HUES48 (cell line): Measurements from ENCODE around the gene WTAP.
"Not testable (repeated sequence)": the region's sequence is repeated elsewhere in the genome, so short reads cannot be mapped to it uniquely, and the experiment has no call there.

Experiments used
- H3K27ac ChIP-seq: one replicate; pipeline ENCODE4 v1.7.0; 2013; ENCODE audit warnings: low read depth, low read length, inconsistent platforms
- H3K27me3 ChIP-seq: 2 replicates; pipeline ENCODE4 v1.6.1; 2013; ENCODE audit warnings: mild to moderate bottlenecking, low read length; ENCODE audit not compliant: control insufficient read depth, insufficient read depth
- H3K36me3 ChIP-seq: 2 replicates; pipeline ENCODE4 v1.6.1; 2013; ENCODE audit warnings: low read length; ENCODE audit not compliant: control insufficient read depth, insufficient read depth
- H3K4me1 ChIP-seq: 2 replicates; pipeline ENCODE4 v1.6.1; 2013; ENCODE audit warnings: mild to moderate bottlenecking, low read length; ENCODE audit not compliant: control insufficient read depth, insufficient read depth
- H3K4me3 ChIP-seq: 2 replicates; pipeline ENCODE4 v1.5.1; 2013; ENCODE audit warnings: mild to moderate bottlenecking, low read depth, low read length
- H3K9ac ChIP-seq: 2 replicates; pipeline ENCODE4 v1.6.1; 2013; ENCODE audit warnings: mild to moderate bottlenecking, low read depth, low read length, moderate library complexity
- H3K9me3 ChIP-seq: 2 replicates; pipeline ENCODE4 v1.6.1; 2013; ENCODE audit warnings: low read length; ENCODE audit not compliant: control insufficient read depth, insufficient read depth

The WTAP gene

DNA sequence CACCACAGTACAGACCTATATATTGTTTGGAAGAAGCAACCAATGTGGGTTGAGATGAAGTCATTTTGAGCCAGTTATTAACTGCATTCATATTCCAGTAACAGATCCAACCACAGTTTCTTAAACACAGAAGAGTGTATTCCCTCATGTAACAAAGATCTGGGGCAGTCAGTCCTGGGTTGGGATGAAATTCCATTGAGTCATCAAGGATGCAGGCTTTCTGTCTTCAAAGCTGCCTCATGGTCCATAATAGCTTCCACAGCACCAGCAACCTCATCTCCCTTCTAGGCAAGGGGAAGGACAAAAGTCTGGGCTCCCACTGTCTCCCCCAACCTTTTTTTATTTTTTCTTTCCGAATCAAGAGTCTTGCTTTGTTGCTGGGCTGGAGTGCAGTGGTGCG is 31.3 kb upstream of the WTAP start:
- H3K9ac ChIP-seq, result no peak overlapping the region
- no peaks in the 10 kb centered on the region for H3K9me3 ChIP-seq
- H3K4me3 ChIP-seq, result no peak overlapping the region
- no peak overlapping the region for H3K27ac ChIP-seq
- peaks cover 18% of the 10 kb centered on the region for H3K4me1 ChIP-seq
- no peaks in the 10 kb centered on the region for H3K36me3 ChIP-seq
- no peaks in the 10 kb centered on the region for H3K27me3 ChIP-seq

GRCh38 chr6:159700970-159701369 is 26.3 kb upstream of the WTAP start:
- no peaks in the 10 kb centered on the region for H3K4me1 ChIP-seq
- H3K27ac ChIP-seq, result no peak overlapping the region
- no peak overlapping the region for H3K9ac ChIP-seq
- H3K27me3 ChIP-seq, result no peaks in the 10 kb centered on the region
- H3K9me3 ChIP-seq, result no peaks in the 10 kb centered on the region
- no peaks in the 10 kb centered on the region for H3K36me3 ChIP-seq
- H3K4me3 ChIP-seq, result no peak overlapping the region

GRCh38 chr6:159701413-159701999 is 25.8 kb upstream of the WTAP start:
- no peaks in the 10 kb centered on the region for H3K27me3 ChIP-seq
- no peaks in the 10 kb centered on the region for H3K36me3 ChIP-seq
- no peaks in the 10 kb centered on the region for H3K4me1 ChIP-seq
- no peak overlapping the region for H3K27ac ChIP-seq
- no peak overlapping the region for H3K9ac ChIP-seq
- H3K9me3 ChIP-seq, result no peaks in the 10 kb centered on the region
- no peak overlapping the region for H3K4me3 ChIP-seq

- H3K9me3 ChIP-seq, H3K27me3 ChIP-seq, H3K4me3 ChIP-seq, H3K27ac ChIP-seq, H3K4me1 ChIP-seq, H3K9ac ChIP-seq, H3K36me3 ChIP-seq: not testable (repeated sequence)
Observed at GRCh38 chr6:159710603-159711002, 16.7 kb upstream of the WTAP start.

- H3K36me3 ChIP-seq, H3K9ac ChIP-seq, H3K4me1 ChIP-seq, H3K4me3 ChIP-seq, H3K27ac ChIP-seq, H3K27me3 ChIP-seq, H3K9me3 ChIP-seq: not testable (repeated sequence)
Observed at GRCh38 chr6:159712389-159712788, 14.9 kb upstream of the WTAP start.

GRCh38 chr6:159713984-159714383 is 13.3 kb upstream of the WTAP start:
- Histone ChIP-seq H3K4me1 (no peaks in the 10 kb centered on the region), H3K9ac (no peak overlapping the region), H3K36me3 (no peaks in the 10 kb centered on the region), H3K27me3 (no peaks in the 10 kb centered on the region), H3K4me3 (no peak overlapping the region), H3K27ac (no peak overlapping the region), H3K9me3 (no peaks in the 10 kb centered on the region)

DNA sequence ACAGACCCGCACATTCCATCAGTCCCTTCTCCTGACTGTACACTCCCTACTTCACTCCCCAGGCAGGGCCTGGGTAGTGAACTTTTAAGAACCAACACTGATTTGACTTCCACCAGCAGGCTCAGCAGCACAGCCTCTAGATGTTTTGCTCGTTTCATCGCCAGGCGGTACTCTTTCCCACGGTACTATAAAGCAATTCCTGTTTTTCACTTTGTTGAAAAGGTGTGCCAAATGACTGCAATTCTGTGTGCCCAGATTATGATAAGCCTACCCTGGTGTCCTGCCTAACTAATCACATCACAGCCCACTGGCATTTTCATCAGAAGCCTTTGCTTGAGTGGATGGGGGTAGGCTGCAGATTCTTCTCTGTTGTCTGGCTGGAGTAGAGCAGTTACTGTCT is 12.9 kb upstream of the WTAP start:
- H3K27ac ChIP-seq, result no peak overlapping the region
- H3K9me3 ChIP-seq, result no peaks in the 10 kb centered on the region
- H3K9ac ChIP-seq, result no peak overlapping the region
- no peaks in the 10 kb centered on the region for H3K4me1 ChIP-seq
- H3K4me3 ChIP-seq, result no peak overlapping the region
- H3K36me3 ChIP-seq, result no peaks in the 10 kb centered on the region
- no peaks in the 10 kb centered on the region for H3K27me3 ChIP-seq

- no peak overlapping the region for H3K27ac ChIP-seq
- no peaks in the 10 kb centered on the region for H3K27me3 ChIP-seq
- no peak overlapping the region for H3K9ac ChIP-seq
- H3K4me1 ChIP-seq, result no peaks in the 10 kb centered on the region
- no peak overlapping the region for H3K4me3 ChIP-seq
- H3K36me3 ChIP-seq, result no peaks in the 10 kb centered on the region
- H3K9me3 ChIP-seq, result no peaks in the 10 kb centered on the region
Observed at GRCh38 chr6:159715166-159715565, 12.1 kb upstream of the WTAP start.

- Histone ChIP-seq H3K36me3 (no peaks in the 10 kb centered on the region), H3K9ac (no peak overlapping the region), H3K27ac (no peak overlapping the region), H3K9me3 (no peaks in the 10 kb centered on the region), H3K4me1 (no peaks in the 10 kb centered on the region), H3K27me3 (no peaks in the 10 kb centered on the region), H3K4me3 (no peak overlapping the region)
Observed at GRCh38 chr6:159715605-159716004, 11.7 kb upstream of the WTAP start.

- Histone ChIP-seq H3K4me3 (no peak overlapping the region), H3K9ac (no peak overlapping the region), H3K27me3 (no peaks in the 10 kb centered on the region), H3K9me3 (no peaks in the 10 kb centered on the region), H3K4me1 (no peaks in the 10 kb centered on the region), H3K36me3 (no peaks in the 10 kb centered on the region), H3K27ac (no peak overlapping the region)
Observed at GRCh38 chr6:159716247-159717096, 10.8 kb upstream of the WTAP start.

GRCh38 chr6:159718634-159719033 is 8.7 kb upstream of the WTAP start:
- H3K9me3 ChIP-seq, result no peaks in the 10 kb centered on the region
- H3K9ac ChIP-seq, result no peak overlapping the region
- no peak overlapping the region for H3K27ac ChIP-seq
- no peaks in the 10 kb centered on the region for H3K27me3 ChIP-seq
- no peak overlapping the region for H3K4me3 ChIP-seq
- H3K36me3 ChIP-seq, result no peaks in the 10 kb centered on the region
- no peaks in the 10 kb centered on the region for H3K4me1 ChIP-seq
